Measurements from ENCODE around the gene MKRN3. TPM values are rescaled to one million over a fixed set of nuclear protein-coding genes. Genes with fewer than 3 reads are reported as not detected.

MKRN3 gene
- total RNA-seq, 2 experiments from 2014 or later: 1.3 to 1.6 TPM

DNA sequence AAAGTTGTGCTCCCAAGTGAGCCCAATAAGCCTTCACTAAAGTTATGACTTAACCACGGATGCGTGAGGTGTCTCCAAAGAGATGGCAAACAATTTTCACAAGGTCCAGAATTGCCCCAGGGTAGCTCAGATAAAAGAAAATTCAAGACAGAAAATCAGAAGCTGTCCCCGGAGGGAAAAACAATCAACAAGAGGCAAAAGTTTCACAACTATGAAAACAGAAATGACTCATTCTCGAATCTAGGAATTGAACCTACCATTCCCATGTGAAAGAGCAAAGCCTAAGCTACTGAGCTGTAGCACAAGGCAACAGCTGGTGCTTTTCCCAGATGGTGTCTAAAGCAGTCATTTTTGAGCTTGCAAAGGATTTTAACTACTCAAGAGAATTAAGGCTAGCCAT is 33.5 kb upstream of the MKRN3 start:
- CTCF ChIA-PET: interaction anchor here (0.9 kb wide), 1 partner anchor 29 kb away, joined by 4 read pairs; no protein-coding TSS in a partner anchor
- no peak overlapping the region for H3K27ac Mint-ChIP-seq
- ATAC-seq: no peak

DNA sequence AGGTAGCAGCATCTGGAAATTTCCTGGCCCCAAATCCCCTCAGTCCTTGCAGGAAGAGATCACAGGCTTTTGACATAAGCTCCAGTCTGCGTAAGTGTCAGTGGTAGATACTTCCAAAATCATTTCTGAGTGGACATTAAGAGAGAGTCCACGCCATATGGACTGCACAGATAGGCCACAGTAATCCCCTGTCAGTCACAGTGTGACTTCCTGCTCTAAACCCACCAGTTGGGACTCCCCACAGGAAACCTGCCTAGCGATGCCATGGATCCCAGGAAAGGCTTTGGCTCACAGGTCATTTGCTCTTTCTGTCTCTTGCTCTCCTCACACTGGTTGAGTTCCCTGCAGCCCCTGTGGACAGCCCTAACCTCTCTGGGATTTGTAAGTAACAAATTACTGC is 28.8 kb upstream of the MKRN3 start:
- Mint-ChIP-seq H3K36me3 (ENCODE audit: low read depth) (no peaks in the 10 kb centered on the region), H3K27ac (no peak overlapping the region), H3K4me1 (ENCODE audit: low read depth) (no peaks in the 10 kb centered on the region), H3K27me3 (no peaks in the 10 kb centered on the region), H3K4me3 (no peak overlapping the region), H3K9me3 (peaks cover 4% of the 10 kb centered on the region)
- TF ChIP-seq, protein P1, sequence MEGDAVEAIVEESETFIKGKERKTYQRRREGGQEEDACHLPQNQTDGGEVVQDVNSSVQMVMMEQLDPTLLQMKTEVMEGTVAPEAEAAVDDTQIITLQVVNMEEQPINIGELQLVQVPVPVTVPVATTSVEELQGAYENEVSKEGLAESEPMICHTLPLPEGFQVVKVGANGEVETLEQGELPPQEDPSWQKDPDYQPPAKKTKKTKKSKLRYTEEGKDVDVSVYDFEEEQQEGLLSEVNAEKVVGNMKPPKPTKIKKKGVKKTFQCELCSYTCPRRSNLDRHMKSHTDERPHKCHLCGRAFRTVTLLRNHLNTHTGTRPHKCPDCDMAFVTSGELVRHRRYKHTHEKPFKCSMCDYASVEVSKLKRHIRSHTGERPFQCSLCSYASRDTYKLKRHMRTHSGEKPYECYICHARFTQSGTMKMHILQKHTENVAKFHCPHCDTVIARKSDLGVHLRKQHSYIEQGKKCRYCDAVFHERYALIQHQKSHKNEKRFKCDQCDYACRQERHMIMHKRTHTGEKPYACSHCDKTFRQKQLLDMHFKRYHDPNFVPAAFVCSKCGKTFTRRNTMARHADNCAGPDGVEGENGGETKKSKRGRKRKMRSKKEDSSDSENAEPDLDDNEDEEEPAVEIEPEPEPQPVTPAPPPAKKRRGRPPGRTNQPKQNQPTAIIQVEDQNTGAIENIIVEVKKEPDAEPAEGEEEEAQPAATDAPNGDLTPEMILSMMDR (IDR thresholded peaks at IDR 0.05): no peak
- intact Hi-C loops (cut with micrococcal nuclease): no loop called here
- DNase-seq (no peak), ATAC-seq (no peak)
- ChIA-PET POLR2A (no interaction called here), CTCF (no interaction called here)

More for the DNA sequence above, 33.5 kb upstream of the MKRN3 start:
- H3K4me3 Mint-ChIP-seq: no peak overlapping the region
- H3K36me3 Mint-ChIP-seq (ENCODE audit: low read depth): no peaks in the 10 kb centered on the region
- no peaks in the 10 kb centered on the region for H3K4me1 Mint-ChIP-seq (ENCODE audit: low read depth)
- intact Hi-C loops (cut with micrococcal nuclease): no loop called here
- POLR2A ChIA-PET: no interaction called here
- TF ChIP-seq, protein P1 (IDR thresholded peaks at IDR 0.05): no peak
- no peaks in the 10 kb centered on the region for H3K27me3 Mint-ChIP-seq
- DNase-seq: no peak
- peaks cover 1% of the 10 kb centered on the region for H3K9me3 Mint-ChIP-seq

DNA sequence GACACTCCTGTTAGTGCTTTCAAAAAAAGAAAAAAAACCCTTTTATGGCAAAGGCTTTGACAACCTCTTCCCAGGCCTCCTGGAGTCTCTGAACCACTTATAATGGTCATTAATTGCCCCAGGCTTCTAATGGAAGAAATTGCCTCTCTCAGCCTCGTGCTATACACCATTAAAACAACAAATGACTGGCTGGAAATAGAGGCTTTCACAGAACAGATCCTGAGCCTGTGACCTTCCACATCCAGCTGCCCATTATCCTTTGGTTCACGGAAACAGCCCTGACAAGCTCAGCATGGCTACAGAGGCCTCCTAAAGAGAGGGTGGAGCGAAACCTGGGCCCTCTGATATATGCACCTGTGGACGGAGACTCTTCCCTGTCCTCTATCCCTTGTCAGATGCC is 26.8 kb upstream of the MKRN3 start:
- ATAC-seq: no peak
- ChIA-PET CTCF (no interaction called here), POLR2A (no interaction called here)
- TF ChIP-seq, protein P1 (IDR thresholded peaks at IDR 0.05): no peak
- no peaks in the 10 kb centered on the region for H3K4me1 Mint-ChIP-seq (ENCODE audit: low read depth)
- H3K27ac Mint-ChIP-seq: no peak overlapping the region
- intact Hi-C loops (cut with micrococcal nuclease): no loop called here
- H3K27me3 Mint-ChIP-seq: no peaks in the 10 kb centered on the region
- no peaks in the 10 kb centered on the region for H3K36me3 Mint-ChIP-seq (ENCODE audit: low read depth)
- peaks cover 4% of the 10 kb centered on the region for H3K9me3 Mint-ChIP-seq
- no peak for DNase-seq
- no peak overlapping the region for H3K4me3 Mint-ChIP-seq

DNA sequence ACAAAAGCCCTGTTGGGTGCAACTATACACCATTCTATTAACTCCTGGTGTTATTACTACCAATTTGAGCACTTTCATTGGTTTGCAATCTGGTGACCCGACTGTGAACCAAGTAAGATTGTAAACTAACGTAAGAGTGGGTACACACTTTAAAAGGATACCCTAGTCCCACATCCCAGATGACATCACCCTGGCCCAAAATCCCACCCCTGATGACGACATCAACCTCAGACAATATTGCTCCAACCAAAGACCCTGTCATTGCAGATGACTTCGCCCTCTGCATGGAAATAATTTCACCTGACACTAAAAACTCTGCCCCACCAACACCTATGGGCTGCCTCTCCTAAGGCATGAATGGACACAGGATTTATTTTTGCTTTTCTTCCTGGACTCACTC is 25.6 kb upstream of the MKRN3 start:
- Mint-ChIP-seq H3K27me3 (no peaks in the 10 kb centered on the region), H3K9me3 (peaks cover 3% of the 10 kb centered on the region), H3K4me3 (no peak overlapping the region), H3K36me3 (ENCODE audit: low read depth) (no peaks in the 10 kb centered on the region), H3K4me1 (ENCODE audit: low read depth) (no peaks in the 10 kb centered on the region), H3K27ac (no peak overlapping the region)
- no peak for ATAC-seq
- TF ChIP-seq, protein P1 (IDR thresholded peaks at IDR 0.05): no peak
- ChIA-PET CTCF (no interaction called here), POLR2A (no interaction called here)
- intact Hi-C loops (cut with micrococcal nuclease): no loop called here
- no peak for DNase-seq

DNA sequence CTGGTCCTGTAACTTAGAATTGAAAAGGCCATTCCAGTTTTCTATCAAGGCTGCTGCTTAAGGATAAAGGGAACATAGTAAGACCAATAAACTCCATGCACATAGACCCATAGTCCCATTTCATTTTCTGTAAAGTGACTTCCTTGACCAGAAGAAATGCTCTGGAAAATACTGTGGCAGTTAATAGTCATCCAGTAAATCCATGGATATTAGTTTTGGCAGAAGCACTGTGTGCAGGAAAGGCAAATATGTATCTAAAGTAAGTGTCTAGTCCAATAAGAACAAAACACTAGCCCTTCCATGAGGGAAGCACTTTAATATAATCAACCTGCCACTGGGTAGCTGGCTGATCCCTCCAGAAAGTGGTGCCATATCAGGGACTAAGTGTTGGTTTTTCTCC is 19.3 kb upstream of the MKRN3 start:
- CTCF ChIA-PET: interaction anchor here (0.6 kb wide), 1 partner anchor 24 kb away, joined by 5 read pairs; no protein-coding TSS in a partner anchor

More for the DNA sequence above, 19.3 kb upstream of the MKRN3 start:
- intact Hi-C loops (cut with micrococcal nuclease): no loop called here
- DNase-seq (no peak), ATAC-seq (no peak)
- Mint-ChIP-seq H3K27me3 (no peaks in the 10 kb centered on the region), H3K27ac (no peak overlapping the region), H3K9me3 (peaks cover under 1% of the 10 kb centered on the region), H3K4me1 (ENCODE audit: low read depth) (no peaks in the 10 kb centered on the region), H3K36me3 (ENCODE audit: low read depth) (no peaks in the 10 kb centered on the region), H3K4me3 (no peak overlapping the region)
- POLR2A ChIA-PET: no interaction called here
- TF ChIP-seq, protein P1 (IDR thresholded peaks at IDR 0.05): no peak

Data from activated CD8-positive, alpha-beta T cell treated with anti-CD3 and anti-CD28 coated beads for 36 hours (primary cell).